ENCODE measurements around the gene U2AF1L4. TPM values are rescaled to one million over a fixed set of nuclear protein-coding genes. Genes with fewer than 3 reads are reported as not detected.

Gene U2AF1L4
- total and polyA plus RNA-seq, 2 donors (not counting 1 experiment from before 2014, with no cell fraction given), result 62.1 to 89.7 TPM

GRCh38 chr19:35693422-35693821 is 51.8 kb downstream of the U2AF1L4 start:
- no peaks in the 10 kb centered on the region for H3K27me3 ChIP-seq (replicated peaks in 1 of 4; ENCODE audit: control extremely low read depth in 1 of 4, control insufficient read depth in 3 of 4, insufficient read depth in 4 of 4, low read length in 3 of 4)
- no peak overlapping the region for H3K27ac ChIP-seq (ENCODE audit: low read length in 2 of 2)
- intact Hi-C loops (cut with micrococcal nuclease), result loop anchor here (1.0 to 5.0 kb wide), 7 partner anchors 9 to 361 kb away; partner anchors contain the start of genes ARHGAP33, HSPB6, PROSER3 and THAP8
- no peak overlapping the region for H2AFZ ChIP-seq (ENCODE audit: insufficient read depth, low read depth, low read length, poor library complexity, severe bottlenecking)
- Mint-ChIP-seq H3K9me3 (ENCODE audit: insufficient read depth) (no peaks in the 10 kb centered on the region), H3K27ac (no peak overlapping the region), H3K4me3 (no peak overlapping the region), H3K27me3 (no peaks in the 10 kb centered on the region), H3K4me1 (no peaks in the 10 kb centered on the region)
- H3K9ac ChIP-seq (ENCODE audit: low read length), result no peak overlapping the region
- ChIA-PET CTCF (interaction anchor here (0.7 to 1.7 kb wide), 11 partner anchors 15 to 377 kb away, joined by 3 to 15 read pairs (median 6); partner anchors contain the start of genes IGFLR1 and LIN37), POLR2A (no interaction called here)
- no peak for TF ChIP-seq CTCF (IDR thresholded peaks at IDR 0.05)
- no peak for TF ChIP-seq EZH2 (IDR thresholded peaks at IDR 0.05; ENCODE audit: borderline replicate concordance, insufficient read depth, low read depth, low read length, poor library complexity, severe bottlenecking)
- no peak overlapping the region for H3K4me3 ChIP-seq (ENCODE audit: control extremely low read depth in 1 of 5, extremely low read depth in 1 of 5, insufficient read depth in 1 of 5, low read depth in 2 of 5, low read length in 4 of 5)
- H3K9me3 ChIP-seq (ENCODE audit: control extremely low read depth in 1 of 3, control insufficient read depth in 2 of 3, insufficient read depth in 1 of 3, low read length in 2 of 3), result no peaks in the 10 kb centered on the region
- no peaks in the 10 kb centered on the region for H3K36me3 ChIP-seq (replicated peaks in 1 of 2; ENCODE audit: control extremely low read depth in 1 of 2, control insufficient read depth in 1 of 2, extremely low read depth in 1 of 2, insufficient read depth in 2 of 2, low read length in 1 of 2)
- DNase-seq (no peak), ATAC-seq (ENCODE audit: low read depth) (no peak)
- WGBS (ENCODE audit: insufficient coverage), result 21% methylated on average over 3 of the region's 8 CpGs
- no peak overlapping the region for H3K4me2 ChIP-seq (replicated peaks; ENCODE audit: low read depth, low read length, poor library complexity, severe bottlenecking)
- no peaks in the 10 kb centered on the region for H4K20me1 ChIP-seq (ENCODE audit: control insufficient read depth, insufficient read depth, low read length, poor library complexity, severe bottlenecking)
- no peaks in the 10 kb centered on the region for H3K4me1 ChIP-seq (ENCODE audit: control insufficient read depth in 2 of 2, insufficient read depth in 2 of 2, low read length in 2 of 2)
- H3K79me2 ChIP-seq (ENCODE audit: control insufficient read depth, insufficient read depth, low read length), result no peaks in the 10 kb centered on the region

Other genes with a start within 250 kb of the U2AF1L4 start
- 1.8 and 4.5 TPM in 2 replicates for gene DMKN, start 231.8 kb downstream of the U2AF1L4 start, total RNA-seq
- 0.58 and 1.6 TPM in 2 replicates for gene DMKN, start 231.8 kb downstream of the U2AF1L4 start, polyA plus RNA-seq
- not detected in 2 replicates for gene SBSN, start 217.1 kb downstream of the U2AF1L4 start, total RNA-seq
- not detected in 2 replicates for gene SBSN, start 217.1 kb downstream of the U2AF1L4 start, polyA plus RNA-seq
- gene GAPDHS, start 212.0 kb downstream of the U2AF1L4 start, total RNA-seq, result not detected in 2 replicates
- gene GAPDHS, start 212.0 kb downstream of the U2AF1L4 start, polyA plus RNA-seq, result not detected in 2 replicates
- 39.8 and 41.6 TPM in 2 replicates for gene TMEM147, start 199.8 kb downstream of the U2AF1L4 start, total RNA-seq
- 61.6 and 68.9 TPM in 2 replicates for gene TMEM147, start 199.8 kb downstream of the U2AF1L4 start, polyA plus RNA-seq
- not detected in 2 replicates for gene ATP4A, start 181.8 kb downstream of the U2AF1L4 start, total RNA-seq
- not detected in 2 replicates for gene ATP4A, start 181.8 kb downstream of the U2AF1L4 start, polyA plus RNA-seq
- gene PMIS2, start 159.2 kb downstream of the U2AF1L4 start, total RNA-seq, result not detected in 2 replicates
- gene PMIS2, start 159.2 kb downstream of the U2AF1L4 start, polyA plus RNA-seq, result not detected in 2 replicates
- gene HAUS5, start 132.7 kb downstream of the U2AF1L4 start, total RNA-seq, result 32.2 and 35.3 TPM in 2 replicates
- 42.8 and 52.3 TPM in 2 replicates for gene HAUS5, start 132.7 kb downstream of the U2AF1L4 start, polyA plus RNA-seq
- gene RBM42, start 116.4 kb downstream of the U2AF1L4 start, total RNA-seq, result 52.0 and 52.7 TPM in 2 replicates
- gene RBM42, start 116.4 kb downstream of the U2AF1L4 start, polyA plus RNA-seq, result 42.1 and 42.9 TPM in 2 replicates
- 0.42 and 1.3 TPM in 2 replicates for gene ETV2, start 103.7 kb downstream of the U2AF1L4 start, total RNA-seq
- 0.20 and 0.49 TPM in 2 replicates for gene ETV2, start 103.7 kb downstream of the U2AF1L4 start, polyA plus RNA-seq
- 214 and 215 TPM in 2 replicates for gene COX6B1, start 97.1 kb downstream of the U2AF1L4 start, total RNA-seq
- gene COX6B1, start 97.1 kb downstream of the U2AF1L4 start, polyA plus RNA-seq, result 202 and 387 TPM in 2 replicates
- gene UPK1A, start 78.9 kb downstream of the U2AF1L4 start, total RNA-seq, result not detected in 2 replicates
- gene UPK1A, start 78.9 kb downstream of the U2AF1L4 start, polyA plus RNA-seq, result 0.16 and 0.17 TPM in 2 replicates
- 28.1 and 30.9 TPM in 2 replicates for gene ZBTB32, start 40.9 kb downstream of the U2AF1L4 start, total RNA-seq
- 8.5 and 18.9 TPM in 2 replicates for gene ZBTB32, start 40.9 kb downstream of the U2AF1L4 start, polyA plus RNA-seq
- 84.5 and 85.6 TPM in 2 replicates for gene KMT2B, start 27.4 kb downstream of the U2AF1L4 start, total RNA-seq
- gene KMT2B, start 27.4 kb downstream of the U2AF1L4 start, polyA plus RNA-seq, result 96.9 and 106 TPM in 2 replicates
- 245 and 248 TPM in 2 replicates for gene IGFLR1, start 3.0 kb downstream of the U2AF1L4 start, total RNA-seq
- gene IGFLR1, start 3.0 kb downstream of the U2AF1L4 start, polyA plus RNA-seq, result 110 and 130 TPM in 2 replicates
- gene PSENEN, start 233 bp upstream of the U2AF1L4 start, total RNA-seq, result 29.1 and 36.4 TPM in 2 replicates
- gene PSENEN, start 233 bp upstream of the U2AF1L4 start, polyA plus RNA-seq, result 11.7 and 17.7 TPM in 2 replicates
- 22.3 and 22.8 TPM in 2 replicates for gene LIN37, start 3.2 kb upstream of the U2AF1L4 start, total RNA-seq
- gene LIN37, start 3.2 kb upstream of the U2AF1L4 start, polyA plus RNA-seq, result 64.1 and 76.1 TPM in 2 replicates
- gene HSPB6, start 11.6 kb upstream of the U2AF1L4 start, total RNA-seq, result not detected in 2 replicates
- not detected in 2 replicates for gene HSPB6, start 11.6 kb upstream of the U2AF1L4 start, polyA plus RNA-seq
- 61.0 and 65.6 TPM in 2 replicates for gene PROSER3, start 12.8 kb upstream of the U2AF1L4 start, total RNA-seq
- gene PROSER3, start 12.8 kb upstream of the U2AF1L4 start, polyA plus RNA-seq, result 26.0 and 30.7 TPM in 2 replicates
- gene ARHGAP33, start 30.1 kb upstream of the U2AF1L4 start, total RNA-seq, result 18.2 and 21.6 TPM in 2 replicates
- 27.8 and 28.7 TPM in 2 replicates for gene ARHGAP33, start 30.1 kb upstream of the U2AF1L4 start, polyA plus RNA-seq
- gene PRODH2, start 67.4 kb upstream of the U2AF1L4 start, total RNA-seq, result not detected in 2 replicates
- not detected in 2 replicates for gene PRODH2, start 67.4 kb upstream of the U2AF1L4 start, polyA plus RNA-seq
- not detected in 2 replicates for gene NPHS1, start 107.1 kb upstream of the U2AF1L4 start, total RNA-seq
- not detected in 2 replicates for gene NPHS1, start 107.1 kb upstream of the U2AF1L4 start, polyA plus RNA-seq
- gene KIRREL2, start 111.5 kb upstream of the U2AF1L4 start, total RNA-seq, result not detected in 2 replicates
- not detected in 2 replicates for gene KIRREL2, start 111.5 kb upstream of the U2AF1L4 start, polyA plus RNA-seq
- not detected in 2 replicates for gene APLP1, start 123.2 kb upstream of the U2AF1L4 start, total RNA-seq
- gene APLP1, start 123.2 kb upstream of the U2AF1L4 start, polyA plus RNA-seq, result 0.06 TPM in 1 of 2 replicates, not detected in the other
- gene NFKBID, start 155.1 kb upstream of the U2AF1L4 start, total RNA-seq, result 272 and 276 TPM in 2 replicates
- 111 and 618 TPM in 2 replicates for gene NFKBID, start 155.1 kb upstream of the U2AF1L4 start, polyA plus RNA-seq
- gene HCST, start 157.1 kb upstream of the U2AF1L4 start, total RNA-seq, result 2.9 and 4.8 TPM in 2 replicates
- 29.8 and 40.6 TPM in 2 replicates for gene HCST, start 157.1 kb upstream of the U2AF1L4 start, polyA plus RNA-seq
- 2.7 and 3.3 TPM in 2 replicates for gene TYROBP, start 162.9 kb upstream of the U2AF1L4 start, total RNA-seq
- 14.8 and 25.6 TPM in 2 replicates for gene TYROBP, start 162.9 kb upstream of the U2AF1L4 start, polyA plus RNA-seq
- gene LRFN3, start 191.0 kb upstream of the U2AF1L4 start, total RNA-seq, result 1.6 and 2.1 TPM in 2 replicates
- gene LRFN3, start 191.0 kb upstream of the U2AF1L4 start, polyA plus RNA-seq, result 0.62 and 0.79 TPM in 2 replicates
- gene SDHAF1, start 249.8 kb upstream of the U2AF1L4 start, total RNA-seq, result 24.2 and 24.6 TPM in 2 replicates
- gene SDHAF1, start 249.8 kb upstream of the U2AF1L4 start, polyA plus RNA-seq, result 11.8 and 22.0 TPM in 2 replicates